NCI-H524 (cell line): Measurements from ENCODE around the gene MOCS1.
A peak's percentile ranks its signal among the peaks of the same experiment; 100 is the strongest.

Source experiments
- DNase-seq, 2 experiments: peaks; one replicate each; lab custom pipeline; 2025; lab: John Stamatoyannopoulos, UW

The MOCS1 gene

GRCh38 chr6:39948199-39948791, 14.0 kb upstream of the MOCS1 start:
- DNase-seq, result no peak

GRCh38 chr6:39947611-39948068, 13.4 kb upstream of the MOCS1 start:
- DNase-seq, result no peak

- DNase-seq, result no peak
Observed at GRCh38 chr6:39945626-39946025, 11.4 kb upstream of the MOCS1 start.

- DNase-seq, result no peak
Observed at GRCh38 chr6:39942903-39943580, 8.8 kb upstream of the MOCS1 start.

- no peak for DNase-seq
Observed at GRCh38 chr6:39941820-39942219, 7.6 kb upstream of the MOCS1 start.

GRCh38 chr6:39941138-39941537, 6.9 kb upstream of the MOCS1 start:
- peak in 1 of 2 experiments; percentile 11 for DNase-seq

GRCh38 chr6:39938773-39939654, 4.8 kb upstream of the MOCS1 start:
- DNase-seq, result peak in 1 of 2 experiments; percentile 60

GRCh38 chr6:39937686-39938333, 3.5 kb upstream of the MOCS1 start:
- no peak for DNase-seq

GRCh38 chr6:39936857-39937256, 2.6 kb upstream of the MOCS1 start:
- DNase-seq, result no peak

- DNase-seq, result peak; percentile 14 to 63
Observed at GRCh38 chr6:39935241-39935640, 979 bp upstream of the MOCS1 start.

GRCh38 chr6:39933669-39934130, 562 bp downstream of the MOCS1 start:
- no peak for DNase-seq

GRCh38 chr6:39932386-39932910, 1.8 kb downstream of the MOCS1 start:
- peak; percentile 83 to 90 for DNase-seq

GRCh38 chr6:39931607-39932006, 2.7 kb downstream of the MOCS1 start:
- peak in 1 of 2 experiments; percentile 37 for DNase-seq

- DNase-seq, result no peak
Observed at GRCh38 chr6:39930540-39930939, 3.7 kb downstream of the MOCS1 start.

- DNase-seq, result no peak
Observed at GRCh38 chr6:39929733-39930461, 4.4 kb downstream of the MOCS1 start.

- no peak for DNase-seq
Observed at GRCh38 chr6:39929039-39929732, 5.1 kb downstream of the MOCS1 start.

GRCh38 chr6:39927159-39927558, 7.1 kb downstream of the MOCS1 start:
- DNase-seq, result no peak

- no peak for DNase-seq
Observed at GRCh38 chr6:39926668-39927067, 7.6 kb downstream of the MOCS1 start.

GRCh38 chr6:39925931-39926290, 8.4 kb downstream of the MOCS1 start:
- no peak for DNase-seq

- no peak for DNase-seq
Observed at GRCh38 chr6:39925191-39925930, 8.9 kb downstream of the MOCS1 start.
